Adrenal gland (tissue), 12 donors: ENCODE data around the gene ENTREP3. TPM values are rescaled to one million over a fixed set of nuclear protein-coding genes. Genes with fewer than 3 reads are reported as not detected.

ENCODE experiments used
- DNase-seq, 7 donors: peaks; one replicate each; pipeline ENCODE4 v3.0.0-alpha.2; 2019 to 2020
- H3K27ac ChIP-seq, 5 donors: fragments of 200-600 bp; sonication (generic) in 4 of 5; 1 replicate in 3 of 5; 2 replicates in 2 of 5; pipeline versions ENCODE4 v1.5.1 to v1.8.0; 2016 to 2020; ENCODE audit warnings: mild to moderate bottlenecking in 1 of 5
- H3K27me3 ChIP-seq: fragments of 200-600 bp; 2 replicates; pipeline ENCODE4 v1.8.0; 2021
- H3K36me3 ChIP-seq, 2 donors: fragments of 200-600 bp; replicated peaks in 1 of 2; 1 replicate in 1 of 2; 2 replicates in 1 of 2; pipeline versions ENCODE4 v1.5.1 to v1.8.0; 2018 to 2022
- H3K4me1 ChIP-seq, 2 donors: fragments of 200-600 bp; replicated peaks in 1 of 2; 1 replicate in 1 of 2; 2 replicates in 1 of 2; pipeline versions ENCODE4 v1.5.1 to v1.8.0; 2018 to 2021
- H3K4me3 ChIP-seq, 4 donors: fragments of 200-600 bp; sonication (generic) in 3 of 4; one replicate each; pipeline ENCODE4 v1.5.1; 2016 to 2018
- H3K9me3 ChIP-seq, 3 donors: fragments of 200-600 bp; sonication (generic) in 1 of 3; replicated peaks in 1 of 3; 1 replicate in 2 of 3; 2 replicates in 1 of 3; pipeline versions ENCODE4 v1.5.1 to v1.8.0; 2016 to 2021
- CTCF ChIP-seq, 6 experiments: fragments of 450-650 bp in 4 of 6; fragments of 200-600 bp in 2 of 6; sonication (generic) in 1 of 6; IDR thresholded peaks; 1 replicate in 5 of 6; 2 replicates in 1 of 6; pipeline versions ENCODE4 v1.5.1 to v1.8.0; 2016 to 2021; ENCODE audit warnings: antibody characterized with exemption in 6 of 6, mild to moderate bottlenecking in 2 of 6, moderate library complexity in 1 of 6
- POLR2A ChIP-seq, 2 donors: fragments of 450-650 bp; IDR thresholded peaks; one replicate each; pipeline ENCODE4 v1.6.1; 2017; ENCODE audit warnings: antibody characterized with exemption in 2 of 2, mild to moderate bottlenecking in 2 of 2, moderate library complexity in 1 of 2
- WGBS, 4 donors: extraction: QIAGEN DNeasy Blood & Tissue Kit in 2 of 4; methylation state at CpG; one replicate each; pipeline versions ENCODE4 v1.1.5 to v1.1.7; 2013 to 2017; 5-methylcytosine and 5-hydroxymethylcytosine counted together
- intact Hi-C, 2 donors: fragments of 100-400 bp; cut with DNase I; formaldehyde crosslinking; loops; one replicate each; pipeline versions ENCODE4 v1.14.1 to v1.15.0; 2022 to 2023
- polyA plus RNA-seq, 3 donors: library from polyadenylated mRNA; stranded (reverse); fragments of 200-250 nt in 2 of 3; fragments of 350-450 nt in 1 of 3; fragmentation: Illumina TruSeq in 1 of 3; extraction: RNeasy Lipid Tissue Mini Kit (QIAGEN cat#74804) in 1 of 3; gene quantifications; one replicate each; pipeline ENCODE4 v1.2.3, GENCODE V29; 2013 to 2014
- total RNA-seq, 9 donors: library from RNA; depleted of rRNA in 4 of 9; stranded (reverse); fragments of >200 nt in 4 of 9; fragments of 120-200 nt in 1 of 9; fragmentation: NEBNext Ultra II Directional in 1 of 9; extraction: Animal tissue kit (Norgen Biotek cat#: 25700) in 1 of 9; gene quantifications; one replicate each; pipeline versions ENCODE4 v1.1.0 to v1.2.4, GENCODE V29; 2013 to 2023
- donor health status: healthy with polysubstance abuse.
- donor health status: Bipolar disorder and iron deficiency.
- donor health status: DM: yes; HTN: yes; CAD: no.
- donor health status: DM: no; HTN: no; CAD: no.
- donor health status: DM: no; HTN: no; CAD: no.
- donor health status: DM: yes; HTN: yes; CAD: no.

Gene ENTREP3
- total and polyA plus RNA-seq, 12 donors: 8.5 to 43.0 (median 26.4) TPM

- Histone ChIP-seq H3K36me3 (peaks cover 0 to 19% of the 10 kb centered on the region in 2 donors), H3K9me3 (no peaks in the 10 kb centered on the region), H3K27ac (peak overlapping the region in 2 of 5 donors; percentile 97 to 99), H3K4me3 (peak overlapping the region in 3 of 4 donors; percentile 42 to 88 (median 69)), H3K27me3 (no peaks in the 10 kb centered on the region), H3K4me1 (peaks cover 22 to 37% of the 10 kb centered on the region in 2 donors)
- WGBS, 4 donors: 25 to 48% (median 27%) methylated on average over 7 to 12 of the region's 12 CpGs
- intact Hi-C loops: loop anchor here (5.0 kb wide), 2 partner anchors 68 to 343 kb away; partner anchors contain the start of gene RUSC1 (in 2 of the 2)
- no peak for TF ChIP-seq POLR2A (IDR thresholded peaks at IDR 0.05)
- no peak for DNase-seq
These were observed 1.0 kb downstream of the ENTREP3 start for GRCh38 chr1:155254228-155254713.

- TF ChIP-seq POLR2A (IDR thresholded peaks at IDR 0.05) (no peak), CTCF (IDR thresholded peaks at IDR 0.05) (no peak)
- Histone ChIP-seq H3K27me3 (no peaks in the 10 kb centered on the region), H3K4me3 (peak overlapping the region in 1 of 4 donors; percentile 69), H3K27ac (peak overlapping the region in 2 of 5 donors; percentile 97 to 99), H3K4me1 (peaks cover 22 to 37% of the 10 kb centered on the region in 2 donors), H3K36me3 (peaks cover 0 to 22% of the 10 kb centered on the region in 2 donors), H3K9me3 (no peaks in the 10 kb centered on the region)
- 40 to 70% (median 55%) methylated on average over 3 to 5 of the region's 5 CpGs for WGBS, 4 donors
- intact Hi-C loops: loop anchor here (5.0 kb wide), 2 partner anchors 69 to 344 kb away; partner anchors contain the start of gene RUSC1 (in 2 of the 2)
- DNase-seq: no peak
These were observed 1.5 kb downstream of the ENTREP3 start for GRCh38 chr1:155253797-155254196.

GRCh38 chr1:155253208-155253607 is 2.1 kb downstream of the ENTREP3 start:
- H3K4me1 ChIP-seq: peaks cover 22 to 37% of the 10 kb centered on the region in 2 donors
- no peaks in the 10 kb centered on the region for H3K27me3 ChIP-seq
- peak overlapping the region in 2 of 5 donors; percentile 97 to 99 for H3K27ac ChIP-seq
- WGBS, 4 donors: 81 to 90% (median 88%) methylated on average over 5 of the region's 5 CpGs
- no peaks in the 10 kb centered on the region for H3K9me3 ChIP-seq
- peaks cover 0 to 17% of the 10 kb centered on the region in 2 donors for H3K36me3 ChIP-seq
- DNase-seq: no peak
- no peak overlapping the region for H3K4me3 ChIP-seq
- no peak for TF ChIP-seq POLR2A (IDR thresholded peaks at IDR 0.05)
- TF ChIP-seq CTCF (IDR thresholded peaks at IDR 0.05): no peak
- intact Hi-C loops: loop anchor here (5.0 kb wide), 2 partner anchors 69 to 344 kb away; partner anchors contain the start of gene RUSC1 (in 2 of the 2)

GRCh38 chr1:155251566-155251965 is 3.7 kb downstream of the ENTREP3 start:
- H3K27ac ChIP-seq: peak overlapping the region in 2 of 5 donors; percentile 59 to 81
- no peak for DNase-seq
- H3K4me1 ChIP-seq: peaks cover 22 to 37% of the 10 kb centered on the region in 2 donors
- WGBS, 4 donors: 48 to 79% (median 77%) methylated on average over 5 to 7 of the region's 7 CpGs
- H3K4me3 ChIP-seq: no peak overlapping the region
- TF ChIP-seq POLR2A (IDR thresholded peaks at IDR 0.05): no peak
- no peak for TF ChIP-seq CTCF (IDR thresholded peaks at IDR 0.05)
- H3K9me3 ChIP-seq: no peaks in the 10 kb centered on the region
- peaks cover 0 to 16% of the 10 kb centered on the region in 2 donors for H3K36me3 ChIP-seq
- no peaks in the 10 kb centered on the region for H3K27me3 ChIP-seq
- intact Hi-C loops: loop anchor here (5.0 kb wide), 2 partner anchors 71 to 346 kb away; partner anchors contain the start of gene RUSC1 (in 2 of the 2)
